OCI-LY7 (cell line): ENCODE results near the gene SINHCAF. TPM values are rescaled to one million over a fixed set of nuclear protein-coding genes. Genes with fewer than 3 reads are reported as not detected.
"Not testable (repeated sequence)": the region's sequence is repeated elsewhere in the genome, so short reads cannot be mapped to it uniquely, and the experiment has no call there.

ENCODE experiments used
- Bru-seq: library from RNA; stranded (reverse); fragments of 400-500 nt; gene quantifications from one replicate; lab custom pipeline; 2021; lab: Mats Ljungman, UMichigan
- BruChase-seq, 2 experiments: library from RNA; stranded (reverse); fragments of 400-500 nt; gene quantifications; one replicate each; lab custom pipeline; 2021; lab: Mats Ljungman, UMichigan
- BruUV-seq: library from RNA; stranded (reverse); fragments of 400-500 nt; replicated peaks from 2 replicates; lab custom pipeline; 2021; lab: Mats Ljungman, UMichigan
- CTCF ChIA-PET: fragments of 300-600 bp; sonication (Branson Sonifier 250); formaldehyde crosslinking; loops from one replicate; lab custom pipeline; 2022; ENCODE audit warnings: antibody characterized with exemption; ENCODE audit not compliant: unreplicated experiment; lab: Charles Lee
- POLR2A ChIA-PET: fragments of 300-600 bp; sonication (Branson Sonifier 250); formaldehyde crosslinking; loops from one replicate; lab custom pipeline; 2022; ENCODE audit warnings: antibody characterized with exemption; lab: Charles Lee
- DNase-seq: peaks from one replicate; pipeline ENCODE4 v3.0.0-alpha.2; 2015; ENCODE audit warnings: low spot score
- H2AFZ ChIP-seq: fragments of 200-600 bp; sonication (generic), shearing (Covaris generic); 2 replicates; pipeline ENCODE4 v1.6.1; 2014; ENCODE audit warnings: mild to moderate bottlenecking, antibody characterized with exemption, low read length, moderate library complexity
- H3K27ac ChIP-seq: fragments of 200-600 bp; sonication (generic); 2 replicates; pipeline ENCODE4 v1.5.1; 2014; ENCODE audit warnings: mixed run types, low read depth, mild to moderate bottlenecking, moderate library complexity, low read length, inconsistent platforms; ENCODE audit not compliant: poor library complexity, severe bottlenecking
- H3K36me3 ChIP-seq: fragments of 200-600 bp; sonication (generic); 2 replicates; pipeline ENCODE4 v1.6.1; 2014; ENCODE audit warnings: mild to moderate bottlenecking, antibody characterized with exemption, low read length, moderate library complexity, mixed read lengths; ENCODE audit not compliant: insufficient read depth
- H3K4me1 ChIP-seq: fragments of 200-600 bp; sonication (generic); 2 replicates; pipeline ENCODE4 v1.5.1; 2014; ENCODE audit warnings: mild to moderate bottlenecking, low read length; ENCODE audit not compliant: insufficient read depth, poor library complexity, severe bottlenecking
- H3K4me2 ChIP-seq: fragments of 200-600 bp; sonication (generic); 2 replicates; pipeline ENCODE4 v1.6.1; 2014; ENCODE audit warnings: mild to moderate bottlenecking, low read length
- H3K4me3 ChIP-seq: fragments of 200-600 bp; sonication (generic); 2 replicates; pipeline ENCODE4 v1.5.1; 2014; ENCODE audit warnings: mild to moderate bottlenecking, low read depth, low read length; ENCODE audit not compliant: poor library complexity, severe bottlenecking
- H3K79me2 ChIP-seq: fragments of 200-600 bp; sonication (generic); 2 replicates; pipeline ENCODE4 v1.6.1; 2016; ENCODE audit warnings: low read depth, mild to moderate bottlenecking, low read length, moderate library complexity, mixed read lengths; ENCODE audit not compliant: insufficient read depth
- H3K9me2 ChIP-seq: fragments of 200-600 bp; sonication (generic); 2 replicates; pipeline ENCODE4 v1.6.1; 2016; ENCODE audit warnings: mild to moderate bottlenecking, low read length, mixed read lengths; ENCODE audit not compliant: insufficient read depth
- H3K9me3 ChIP-seq: fragments of 200-600 bp; sonication (generic); 2 replicates; pipeline ENCODE4 v1.6.1; 2014; ENCODE audit warnings: mild to moderate bottlenecking, mixed run types, low read length, mixed read lengths
- H4K20me1 ChIP-seq: fragments of 200-600 bp; sonication (generic); 2 replicates; pipeline ENCODE4 v1.6.1; 2014; ENCODE audit warnings: mild to moderate bottlenecking, antibody characterized with exemption, low read length, moderate library complexity, mixed read lengths; ENCODE audit not compliant: insufficient read depth
- CTCF ChIP-seq: fragments of 200-600 bp; sonication (generic); conservative IDR thresholded peaks from 2 replicates; pipeline ENCODE4 v1.5.1; 2014; ENCODE audit warnings: mild to moderate bottlenecking, antibody characterized with exemption, low read length, moderate library complexity, mixed read lengths
- EZH2phosphoT487 ChIP-seq: fragments of 200-600 bp; sonication (generic); IDR thresholded peaks from 2 replicates; pipeline ENCODE4 v1.6.1; 2018; ENCODE audit warnings: low read depth, borderline replicate concordance, mild to moderate bottlenecking, mixed run types, antibody characterized with exemption, low read length, moderate library complexity, mixed read lengths
- intact Hi-C: fragments of 100-400 bp; cut with micrococcal nuclease; formaldehyde crosslinking; loops from one replicate; pipeline ENCODE4 v1.10.0; 2022; ENCODE audit not compliant: unreplicated experiment
- long read RNA-seq: library from polyadenylated mRNA; stranded (forward); transcript quantifications from one replicate; pipeline ENCODE4 v2.0.0, GENCODE V29; 2022
- total RNA-seq, 2 experiments: library from RNA; depleted of rRNA in 1 of 2; stranded (reverse); fragments of >200 nt in 1 of 2; shearing (Covaris generic) in 1 of 2; gene quantifications; 2 replicates each; pipeline ENCODE4 v1.2.3, GENCODE V29; 2014 to 2022

Gene SINHCAF
- total RNA-seq (2014; rRNA removed; shearing (Covaris generic)) (51.0 and 54.0 TPM in 2 replicates), total RNA-seq (2022) (86.2 and 94.1 TPM in 2 replicates), Bru-seq, nascent RNA (percentile 96 among the genes with signal in this experiment), BruChase-seq, experiment 1, labeled RNA remaining after a 6-hour chase (percentile 80 among the genes with signal in this experiment), BruChase-seq, experiment 2, labeled RNA remaining after a 2-hour chase (percentile 93 among the genes with signal in this experiment)
- long read RNA-seq, transcript SINHCAF-201 (6 exons, 3,163 nt) = major isoform, 162 of 258 reads
- long read RNA-seq, transcript SINHCAF-203 (6 exons, 1,555 nt) = minor isoform, 14 of 258 reads
- long read RNA-seq, partial matches to known transcripts = 3 of 258 reads
- long read RNA-seq, other reads (novel, unspliced or antisense) = 79 of 258 reads

GRCh38 chr12:31325877-31326631 lies at the start of gene SINHCAF:
Gene SINHCAF (minus strand): TSS chr12:31326150. CDS start chr12:31298204, 27,946 bp downstream.
- H3K79me2 ChIP-seq = peaks cover 48% of the 10 kb centered on the region
- intact Hi-C loops = loop anchor here (2.0 to 10.0 kb wide), 3 partner anchors 37 to 949 kb away; no protein-coding TSS in a partner anchor
- peak within 1 kb of the TSS; percentile 69 for H3K27ac ChIP-seq
- peak within 1 kb of the TSS; percentile 74; the same call in 1 of the 2 replicates for H2AFZ ChIP-seq
- H4K20me1 ChIP-seq = peaks cover 24% of the 10 kb centered on the region
- no peaks in the 10 kb centered on the region for H3K9me3 ChIP-seq
- TF ChIP-seq EZH2phosphoT487 = no peak
- no peak for TF ChIP-seq CTCF
- peaks cover 26% of the 10 kb centered on the region for H3K4me1 ChIP-seq
- CTCF ChIA-PET = interaction anchor here (0.9 kb wide), 1 partner anchor 37 kb away, joined by 4 read pairs; no protein-coding TSS in a partner anchor
- no TSS peak for BruUV-seq
- no peaks in the 10 kb centered on the region for H3K9me2 ChIP-seq
- H3K36me3 ChIP-seq = no peaks in the 10 kb centered on the region
- H3K4me2 ChIP-seq = peak within 1 kb of the TSS; percentile 87
- POLR2A ChIA-PET = interaction anchor here (0.6 to 1.4 kb wide), 9 partner anchors 9 to 1301 kb away, joined by 3 to 9 read pairs (median 3); no protein-coding TSS in a partner anchor
- DNase-seq = peak; percentile 99
- H3K4me3 ChIP-seq = peak within 1 kb of the TSS; percentile 86

- intact Hi-C loops = not testable (repeated sequence)
Measured at GRCh38 chr12:31375422-31375821, 49.5 kb upstream of the SINHCAF start.

GRCh38 chr12:31371256-31371620 lies 45.3 kb upstream of the SINHCAF start:
- CTCF ChIA-PET = no interaction called here
- H3K79me2 ChIP-seq = no peaks in the 10 kb centered on the region
- POLR2A ChIA-PET = interaction anchor here (0.7 to 1.2 kb wide), 2 partner anchors 23 to 1028 kb away, joined by 3 to 4 read pairs; partner anchors contain the start of gene FGD4
- H3K9me3 ChIP-seq = no peaks in the 10 kb centered on the region
- DNase-seq = no peak
- TF ChIP-seq CTCF (no peak), EZH2phosphoT487 (no peak)
- peaks cover 14% of the 10 kb centered on the region for H3K4me1 ChIP-seq
- H3K36me3 ChIP-seq = no peaks in the 10 kb centered on the region
- intact Hi-C loops = no loop called here
- H3K4me2 ChIP-seq = no peak overlapping the region; the same call in 1 of the 2 replicates
- H4K20me1 ChIP-seq = no peaks in the 10 kb centered on the region
- no peaks in the 10 kb centered on the region for H3K9me2 ChIP-seq
- H2AFZ ChIP-seq = peak overlapping the region; percentile 29; the same call in 1 of the 2 replicates
- no peak overlapping the region for H3K4me3 ChIP-seq
- BruUV-seq = no TSS peak
- no peak overlapping the region for H3K27ac ChIP-seq

More at GRCh38 chr12:31375422-31375821, 49.5 kb upstream of the SINHCAF start:
- H3K27ac ChIP-seq, H4K20me1 ChIP-seq, CTCF ChIA-PET, H3K36me3 ChIP-seq, H3K4me2 ChIP-seq, DNase-seq, H3K79me2 ChIP-seq, H3K4me3 ChIP-seq, BruUV-seq, H2AFZ ChIP-seq, H3K9me2 ChIP-seq, H3K9me3 ChIP-seq: not testable (repeated sequence)
- peaks cover 11% of the 10 kb centered on the region for H3K4me1 ChIP-seq
- POLR2A ChIA-PET = interaction anchor here (0.6 to 0.8 kb wide), 5 partner anchors 15 to 1513 kb away, joined by 3 to 6 read pairs (median 3); no protein-coding TSS in a partner anchor
